OCI-LY3 (cell line): Measurements from ENCODE around the gene EXOSC6.

ENCODE experiments used
- EZH2phosphoT487 ChIP-seq: fragments of 200-600 bp; shearing (Covaris generic); IDR thresholded peaks from 2 replicates; pipeline ENCODE4 v1.6.1; 2018; ENCODE audit warnings: antibody characterized with exemption, mixed run types, low read depth
- TF ChIP-seq, protein P1 (sequence below): fragments of 200-600, 300-600 bp; sonication (generic); IDR thresholded peaks from 2 replicates; pipeline ENCODE4 v1.5.1; 2014; ENCODE audit warnings: antibody characterized with exemption, low read length, low read depth

DNA sequence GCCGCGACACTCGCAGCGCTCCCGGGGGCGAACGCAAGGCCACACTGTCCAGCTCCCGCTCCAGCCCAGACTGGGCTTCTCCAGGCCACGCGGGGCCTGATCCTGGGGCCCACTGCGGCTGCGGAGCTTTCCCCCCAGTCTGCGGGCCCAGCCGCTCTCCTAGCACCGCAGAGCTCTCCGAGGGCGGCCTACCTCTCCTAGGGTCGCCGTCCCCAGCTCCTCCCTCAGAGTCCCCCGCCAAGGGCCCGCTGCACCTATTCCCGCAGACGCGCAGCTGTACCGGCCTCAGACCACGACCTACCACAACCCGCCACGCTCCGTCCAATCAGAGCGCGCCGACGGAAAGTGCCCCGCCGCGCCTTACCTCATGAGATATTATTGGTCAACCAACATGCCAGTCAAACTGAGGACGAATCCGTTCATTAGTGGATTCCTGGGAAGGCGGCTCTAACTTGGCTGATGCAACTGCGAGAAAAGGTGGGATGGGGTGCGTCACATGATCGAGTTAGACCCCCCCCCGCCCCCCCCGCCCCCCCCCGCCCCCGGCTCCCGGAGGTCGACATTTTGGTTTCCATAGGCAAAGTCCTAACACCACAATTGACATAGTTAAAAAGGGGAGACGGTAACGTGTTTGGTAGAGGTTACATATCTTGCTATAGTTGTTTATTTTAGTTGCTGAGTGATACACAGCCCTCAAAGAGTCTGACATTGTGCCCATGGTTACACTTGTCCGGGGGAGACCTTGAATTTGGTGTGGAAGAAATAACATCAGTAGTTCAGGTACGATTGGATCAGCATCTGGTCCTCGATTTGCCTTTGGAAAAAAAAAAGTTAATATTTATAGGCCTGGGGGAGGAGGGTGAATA lies 37.7 kb upstream of the EXOSC6 start, which contains the start of gene AARS1:
- TF ChIP-seq, protein P1, sequence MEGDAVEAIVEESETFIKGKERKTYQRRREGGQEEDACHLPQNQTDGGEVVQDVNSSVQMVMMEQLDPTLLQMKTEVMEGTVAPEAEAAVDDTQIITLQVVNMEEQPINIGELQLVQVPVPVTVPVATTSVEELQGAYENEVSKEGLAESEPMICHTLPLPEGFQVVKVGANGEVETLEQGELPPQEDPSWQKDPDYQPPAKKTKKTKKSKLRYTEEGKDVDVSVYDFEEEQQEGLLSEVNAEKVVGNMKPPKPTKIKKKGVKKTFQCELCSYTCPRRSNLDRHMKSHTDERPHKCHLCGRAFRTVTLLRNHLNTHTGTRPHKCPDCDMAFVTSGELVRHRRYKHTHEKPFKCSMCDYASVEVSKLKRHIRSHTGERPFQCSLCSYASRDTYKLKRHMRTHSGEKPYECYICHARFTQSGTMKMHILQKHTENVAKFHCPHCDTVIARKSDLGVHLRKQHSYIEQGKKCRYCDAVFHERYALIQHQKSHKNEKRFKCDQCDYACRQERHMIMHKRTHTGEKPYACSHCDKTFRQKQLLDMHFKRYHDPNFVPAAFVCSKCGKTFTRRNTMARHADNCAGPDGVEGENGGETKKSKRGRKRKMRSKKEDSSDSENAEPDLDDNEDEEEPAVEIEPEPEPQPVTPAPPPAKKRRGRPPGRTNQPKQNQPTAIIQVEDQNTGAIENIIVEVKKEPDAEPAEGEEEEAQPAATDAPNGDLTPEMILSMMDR = no peak
- no peak for TF ChIP-seq EZH2phosphoT487
